HCT116 (cell line): ENCODE measurements around the gene RAET1E.

ENCODE experiments used
- CTCF ChIP-seq, 3 experiments: fragments of 200-600 bp in 1 of 3; sonication (generic) in 1 of 3; IDR thresholded peaks in 2 of 3; conservative IDR thresholded peaks in 1 of 3; 2 replicates each; pipeline ENCODE4 v1.5.1; 2012 to 2017; ENCODE audit warnings: low read depth in 2 of 3, low read length in 2 of 3, antibody characterized with exemption in 1 of 3, borderline replicate concordance in 1 of 3, control low read depth in 1 of 3, mild to moderate bottlenecking in 1 of 3, mixed read lengths in 1 of 3, mixed run types in 1 of 3, moderate library complexity in 1 of 3; ENCODE audit not compliant: insufficient read depth in 1 of 3
- EZH2 ChIP-seq: fragments of 200-600 bp; sonication (generic); IDR thresholded peaks from 2 replicates; pipeline ENCODE4 v1.6.1; 2017; ENCODE audit warnings: antibody characterized with exemption, mixed run types
- EZH2phosphoT487 ChIP-seq: fragments of 200-600 bp; IDR thresholded peaks from 2 replicates; pipeline ENCODE4 v1.6.1; 2018; ENCODE audit warnings: antibody characterized with exemption, borderline replicate concordance
- JUND ChIP-seq: IDR thresholded peaks from 2 replicates; pipeline ENCODE4 v1.6.1; 2012
- MAX ChIP-seq: IDR thresholded peaks from 2 replicates; pipeline ENCODE4 v1.6.1; 2012
- POLR2A ChIP-seq: IDR thresholded peaks from 2 replicates; pipeline ENCODE4 v1.7.0; 2011; ENCODE audit warnings: borderline replicate concordance; ENCODE audit not compliant: insufficient read depth, insufficient read length; ENCODE audit errors: extremely low read depth
- POLR2AphosphoS5 ChIP-seq: IDR thresholded peaks from 2 replicates; pipeline ENCODE4 v1.6.1; 2011; ENCODE audit warnings: mild to moderate bottlenecking, low read depth, low read length, moderate library complexity
- RAD21 ChIP-seq: IDR thresholded peaks from 2 replicates; pipeline ENCODE4 v1.6.1; 2012; ENCODE audit warnings: low read depth, mild to moderate bottlenecking
- REST ChIP-seq: IDR thresholded peaks from 2 replicates; pipeline ENCODE4 v1.6.1; 2012; ENCODE audit warnings: low read depth
- SP1 ChIP-seq: IDR thresholded peaks from 2 replicates; pipeline ENCODE4 v1.6.1; 2012; ENCODE audit warnings: low read depth
- ZFX ChIP-seq: fragments of 450-650 bp; IDR thresholded peaks from 2 replicates; pipeline ENCODE4 v1.6.1; 2017

- TF ChIP-seq MAX (no peak), CTCF (IDR thresholded peaks at IDR 0.05 in 2 of 3, conservative IDR thresholded peaks at IDR 0.05 in 1 of 3; ENCODE audit: borderline replicate concordance in 1 of 3, insufficient read depth in 1 of 3, low read depth in 2 of 3, low read length in 2 of 3) (no peak), SP1 (no peak), ZFX (no peak), POLR2AphosphoS5 (no peak), EZH2phosphoT487 (no peak), REST (no peak), EZH2 (no peak), POLR2A (no peak), RAD21 (no peak), JUND (no peak)
These were observed 44.5 kb upstream of the RAET1E start for GRCh38 chr6:149942461-149942829.
